Raji (cell line): Measurements from ENCODE around the gene PDS5B.

Experiments
- POLR2A ChIP-seq: IDR thresholded peaks from 2 replicates; pipeline ENCODE4 v1.6.1; 2011; ENCODE audit warnings: low read depth, low read length, control low read depth; ENCODE audit not compliant: insufficient read depth

Gene PDS5B

DNA sequence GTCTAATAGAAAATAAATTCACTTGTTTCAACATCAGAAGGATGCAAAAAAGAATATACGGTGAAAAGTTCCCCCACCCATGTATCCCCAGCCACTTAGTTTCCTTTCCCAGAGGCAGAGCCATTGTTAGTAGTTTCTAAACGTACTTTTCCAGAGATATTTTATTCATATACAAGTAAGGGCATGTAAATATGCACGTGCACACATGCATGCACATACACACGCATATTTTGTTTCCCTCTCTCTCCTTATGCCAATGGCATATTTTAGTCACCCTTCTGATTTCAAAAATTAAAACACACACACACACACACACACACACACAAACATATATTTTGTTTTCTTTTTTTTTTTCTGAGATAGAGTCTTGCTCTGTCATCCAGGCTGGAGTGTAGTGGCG, 147.4 kb downstream of the PDS5B start:
- no peak for TF ChIP-seq POLR2A

GRCh38 chr13:32734511-32734910, 148.3 kb downstream of the PDS5B start:
- no peak for TF ChIP-seq POLR2A

DNA sequence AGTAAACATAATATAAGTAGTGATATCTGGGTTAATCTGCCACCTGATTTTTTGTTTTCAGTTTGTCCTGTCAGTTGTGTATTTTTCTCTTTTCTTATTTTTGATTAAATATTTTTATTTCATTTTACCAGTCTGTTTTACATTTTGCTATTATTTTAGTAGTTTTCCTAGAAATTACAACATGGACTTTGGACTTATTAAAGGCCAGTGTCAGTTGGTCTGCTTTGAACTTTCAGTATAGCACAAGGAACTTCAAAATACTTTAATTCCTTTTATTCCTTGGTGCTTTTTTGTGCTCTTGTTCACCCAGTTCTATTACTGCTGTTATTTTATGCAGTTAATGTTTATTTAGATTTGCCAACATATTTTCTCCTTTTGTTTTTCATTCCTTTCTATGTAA, 149.6 kb downstream of the PDS5B start:
- no peak for TF ChIP-seq POLR2A

GRCh38 chr13:32736648-32737047, 150.4 kb downstream of the PDS5B start:
- no peak for TF ChIP-seq POLR2A

- no peak for TF ChIP-seq POLR2A
These were observed 150.9 kb downstream of the PDS5B start for GRCh38 chr13:32737111-32737571.

DNA sequence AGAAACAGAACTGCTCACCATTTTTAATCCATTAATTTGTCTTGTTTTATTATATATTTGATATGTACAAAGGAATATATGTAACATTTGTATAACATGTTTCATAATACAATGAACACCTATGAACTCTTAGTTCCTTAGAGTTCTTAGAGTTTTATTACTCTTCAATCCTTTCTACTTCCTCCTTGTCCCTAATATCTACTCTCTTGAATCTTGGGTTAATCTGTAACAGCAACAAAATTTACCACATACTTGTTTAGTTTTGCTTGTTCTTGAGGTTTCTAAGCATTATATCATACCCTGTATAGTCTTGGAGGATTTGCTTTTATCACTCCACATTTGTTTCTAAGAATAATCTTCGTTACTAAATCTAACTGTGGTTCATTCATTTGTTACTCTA, 151.4 kb downstream of the PDS5B start:
- no peak for TF ChIP-seq POLR2A

DNA sequence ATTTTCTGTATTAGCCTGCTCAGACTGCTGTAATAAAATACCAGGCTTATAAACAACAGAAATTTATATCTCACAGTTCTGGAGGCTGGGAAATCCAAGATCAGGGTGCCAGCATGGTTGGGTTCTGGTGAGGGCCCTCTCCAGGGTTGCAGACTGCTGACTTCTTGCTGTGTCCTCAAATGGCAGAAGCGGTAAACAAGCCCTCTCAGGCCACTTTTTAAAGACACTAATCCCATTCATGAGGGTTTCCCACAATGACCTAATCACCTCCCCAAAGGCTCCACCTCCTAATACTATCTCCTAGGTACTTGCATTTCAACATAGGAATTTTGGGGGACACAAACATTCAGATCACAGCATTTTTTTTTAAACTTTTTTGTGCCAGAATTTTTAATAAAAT, 159.3 kb downstream of the PDS5B start:
- TF ChIP-seq POLR2A, result no peak

DNA sequence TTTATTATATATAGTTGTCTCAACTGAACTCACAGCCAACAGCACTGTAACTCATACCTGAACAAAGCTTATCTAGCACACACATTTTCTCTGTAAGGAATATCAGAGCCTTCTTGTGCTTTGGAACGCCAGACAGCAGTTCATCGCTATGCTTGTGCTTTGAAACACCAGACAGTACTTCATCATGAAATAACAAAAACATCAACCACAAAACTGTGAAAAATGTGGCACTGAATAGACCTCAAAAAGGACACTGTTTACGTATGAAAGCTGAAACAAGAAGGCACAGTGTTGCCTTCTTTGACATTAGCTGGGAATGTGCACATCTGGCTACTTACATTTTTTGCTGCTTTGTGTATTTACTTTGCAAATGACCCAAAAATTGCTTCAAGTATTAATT, 160.2 kb downstream of the PDS5B start:
- TF ChIP-seq POLR2A, result no peak

- no peak for TF ChIP-seq POLR2A
These were observed 162.1 kb downstream of the PDS5B start for GRCh38 chr13:32748305-32748704.

DNA sequence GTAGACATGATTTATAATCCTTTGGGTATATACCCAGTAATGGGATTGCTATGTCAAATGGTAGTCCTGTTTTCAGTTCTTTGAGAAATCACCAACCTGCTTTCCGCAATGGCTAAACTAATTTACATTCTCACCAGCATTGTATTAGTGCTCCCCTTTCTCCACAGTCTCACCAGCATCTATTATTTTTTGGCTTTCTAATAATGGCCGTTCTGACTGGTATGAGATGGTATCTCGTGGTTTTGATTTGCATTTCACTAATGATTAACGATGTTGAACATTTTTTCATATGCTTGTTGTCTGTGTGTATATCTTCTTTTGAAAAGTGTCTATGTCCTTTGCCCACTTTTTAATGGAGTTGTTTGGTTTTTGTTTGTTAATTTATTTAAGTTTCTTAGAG, 165.1 kb downstream of the PDS5B start:
- no peak for TF ChIP-seq POLR2A

GRCh38 chr13:32752311-32752710, 166.1 kb downstream of the PDS5B start:
- no peak for TF ChIP-seq POLR2A

DNA sequence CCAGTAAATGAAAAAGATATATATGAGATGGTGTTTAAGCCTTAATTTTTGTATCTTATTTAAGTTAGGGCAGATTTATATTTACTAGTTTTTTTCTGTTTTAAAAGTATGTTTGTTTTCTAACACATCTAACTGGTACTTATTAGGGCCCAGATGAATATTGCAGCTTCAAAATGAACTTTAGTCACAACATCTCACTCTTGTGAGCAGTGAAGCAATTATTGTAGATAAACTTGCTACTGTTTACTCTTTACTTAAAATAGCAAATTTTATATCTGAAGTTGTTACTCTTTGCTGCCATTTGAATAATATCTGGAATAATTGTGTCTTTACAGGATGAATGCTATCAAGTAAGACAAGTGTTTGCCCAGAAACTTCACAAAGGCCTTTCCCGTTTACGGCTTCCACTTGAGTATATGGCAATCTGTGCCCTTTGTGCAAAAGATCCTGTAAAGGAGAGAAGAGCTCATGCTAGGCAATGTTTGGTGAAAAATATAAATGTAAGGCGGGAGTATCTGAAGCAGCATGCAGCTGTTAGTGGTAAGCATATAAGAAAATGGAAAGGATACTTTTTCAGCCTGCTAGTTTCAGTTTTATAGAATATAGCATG, 166.8 kb downstream of the PDS5B start:
- TF ChIP-seq POLR2A, result no peak

DNA sequence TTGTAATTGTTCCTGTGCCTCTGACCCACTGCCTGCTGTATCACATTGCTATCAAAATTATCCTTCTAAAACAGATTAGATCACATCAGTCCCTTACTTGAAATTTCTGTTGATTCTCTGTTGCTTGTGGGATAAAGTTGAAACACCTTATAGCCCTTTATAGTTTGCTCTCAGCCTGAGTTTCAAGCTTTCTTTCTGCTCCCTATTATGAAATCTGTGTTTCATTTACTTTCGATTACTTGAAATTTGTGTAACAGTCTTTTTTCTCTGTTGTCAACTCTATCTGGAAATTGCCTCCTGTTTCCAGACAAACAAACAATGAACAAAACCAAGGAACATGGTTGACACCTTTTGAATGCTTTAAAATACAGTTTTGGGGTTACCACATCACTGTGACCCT, 167.9 kb downstream of the PDS5B start:
- TF ChIP-seq POLR2A, result no peak

- no peak for TF ChIP-seq POLR2A
These were observed 172.9 kb downstream of the PDS5B start for GRCh38 chr13:32759152-32759551.

- TF ChIP-seq POLR2A, result no peak
These were observed 175.2 kb downstream of the PDS5B start for GRCh38 chr13:32761472-32761871.

- no peak for TF ChIP-seq POLR2A
These were observed 192.9 kb downstream of the PDS5B start for GRCh38 chr13:32779119-32779518.

GRCh38 chr13:32781906-32782305, 195.7 kb downstream of the PDS5B start:
- no peak for TF ChIP-seq POLR2A
